ENCODE measurements around the gene HS6ST1. TPM values are rescaled to one million over a fixed set of nuclear protein-coding genes. Genes with fewer than 3 reads are reported as not detected.

Gene HS6ST1
- total RNA-seq, 1 donor = 19.9 TPM

DNA sequence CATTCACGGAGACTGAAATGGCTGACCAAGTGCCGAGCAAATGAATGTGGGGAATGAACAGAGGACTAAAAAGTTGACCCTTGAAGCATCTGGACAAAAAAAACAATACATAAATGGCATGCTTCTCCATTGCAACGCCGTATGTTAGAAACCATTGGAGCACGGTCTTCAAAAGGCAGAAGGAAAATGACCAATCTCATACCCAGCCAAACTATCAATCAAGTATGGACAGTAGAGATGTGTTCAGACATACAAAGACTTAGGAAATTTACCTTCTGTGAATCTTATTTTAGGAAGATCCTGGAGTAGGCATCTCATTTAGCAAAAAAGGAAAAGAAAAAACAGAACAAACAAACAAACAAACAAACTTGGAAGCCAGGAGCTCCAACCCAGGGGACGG is 44.5 kb downstream of the HS6ST1 start:
- DNase-seq (ENCODE audit: low read depth) = no peak
- TF ChIP-seq, protein P1, sequence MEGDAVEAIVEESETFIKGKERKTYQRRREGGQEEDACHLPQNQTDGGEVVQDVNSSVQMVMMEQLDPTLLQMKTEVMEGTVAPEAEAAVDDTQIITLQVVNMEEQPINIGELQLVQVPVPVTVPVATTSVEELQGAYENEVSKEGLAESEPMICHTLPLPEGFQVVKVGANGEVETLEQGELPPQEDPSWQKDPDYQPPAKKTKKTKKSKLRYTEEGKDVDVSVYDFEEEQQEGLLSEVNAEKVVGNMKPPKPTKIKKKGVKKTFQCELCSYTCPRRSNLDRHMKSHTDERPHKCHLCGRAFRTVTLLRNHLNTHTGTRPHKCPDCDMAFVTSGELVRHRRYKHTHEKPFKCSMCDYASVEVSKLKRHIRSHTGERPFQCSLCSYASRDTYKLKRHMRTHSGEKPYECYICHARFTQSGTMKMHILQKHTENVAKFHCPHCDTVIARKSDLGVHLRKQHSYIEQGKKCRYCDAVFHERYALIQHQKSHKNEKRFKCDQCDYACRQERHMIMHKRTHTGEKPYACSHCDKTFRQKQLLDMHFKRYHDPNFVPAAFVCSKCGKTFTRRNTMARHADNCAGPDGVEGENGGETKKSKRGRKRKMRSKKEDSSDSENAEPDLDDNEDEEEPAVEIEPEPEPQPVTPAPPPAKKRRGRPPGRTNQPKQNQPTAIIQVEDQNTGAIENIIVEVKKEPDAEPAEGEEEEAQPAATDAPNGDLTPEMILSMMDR (IDR thresholded peaks at IDR 0.05; ENCODE audit: insufficient read depth, low read depth, low read length) = no peak
- H3K4me3 ChIP-seq (ENCODE audit: low read depth, low read length) = no peak overlapping the region

DNA sequence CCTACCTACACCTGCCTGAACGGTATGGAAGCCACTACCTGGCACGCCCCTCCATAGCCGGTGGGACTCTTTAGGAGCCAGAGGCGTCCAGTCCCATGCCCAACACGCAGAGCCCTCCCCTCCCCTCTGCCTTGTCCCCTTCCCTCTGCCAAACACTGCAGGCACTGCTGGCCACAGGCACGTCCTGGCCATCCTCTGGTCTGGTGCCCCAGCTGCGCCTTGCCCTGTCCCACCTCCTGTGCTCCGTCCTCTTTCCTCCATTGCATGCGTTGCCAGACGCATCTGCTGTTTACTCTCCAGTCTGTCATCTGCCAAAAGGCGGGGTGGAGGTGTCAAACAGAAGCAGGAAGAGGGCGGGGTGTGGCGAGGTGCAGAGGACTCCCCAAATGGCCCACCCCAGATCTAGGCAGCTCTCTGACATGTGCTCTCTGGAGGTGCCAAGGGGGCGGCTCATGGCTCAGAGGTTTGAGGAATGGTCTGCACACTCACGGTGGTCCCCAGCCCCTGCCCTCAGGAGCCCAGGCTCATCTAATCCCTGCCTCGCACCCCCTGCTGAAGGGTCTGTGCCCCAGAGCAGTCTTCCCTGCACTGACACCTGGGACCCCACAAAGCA is 45.1 kb downstream of the HS6ST1 start:
- DNase-seq (ENCODE audit: low read depth) = no peak
- no peak overlapping the region for H3K4me3 ChIP-seq (ENCODE audit: low read depth, low read length)
- TF ChIP-seq, protein P1 (IDR thresholded peaks at IDR 0.05; ENCODE audit: insufficient read depth, low read depth, low read length) = no peak

DNA sequence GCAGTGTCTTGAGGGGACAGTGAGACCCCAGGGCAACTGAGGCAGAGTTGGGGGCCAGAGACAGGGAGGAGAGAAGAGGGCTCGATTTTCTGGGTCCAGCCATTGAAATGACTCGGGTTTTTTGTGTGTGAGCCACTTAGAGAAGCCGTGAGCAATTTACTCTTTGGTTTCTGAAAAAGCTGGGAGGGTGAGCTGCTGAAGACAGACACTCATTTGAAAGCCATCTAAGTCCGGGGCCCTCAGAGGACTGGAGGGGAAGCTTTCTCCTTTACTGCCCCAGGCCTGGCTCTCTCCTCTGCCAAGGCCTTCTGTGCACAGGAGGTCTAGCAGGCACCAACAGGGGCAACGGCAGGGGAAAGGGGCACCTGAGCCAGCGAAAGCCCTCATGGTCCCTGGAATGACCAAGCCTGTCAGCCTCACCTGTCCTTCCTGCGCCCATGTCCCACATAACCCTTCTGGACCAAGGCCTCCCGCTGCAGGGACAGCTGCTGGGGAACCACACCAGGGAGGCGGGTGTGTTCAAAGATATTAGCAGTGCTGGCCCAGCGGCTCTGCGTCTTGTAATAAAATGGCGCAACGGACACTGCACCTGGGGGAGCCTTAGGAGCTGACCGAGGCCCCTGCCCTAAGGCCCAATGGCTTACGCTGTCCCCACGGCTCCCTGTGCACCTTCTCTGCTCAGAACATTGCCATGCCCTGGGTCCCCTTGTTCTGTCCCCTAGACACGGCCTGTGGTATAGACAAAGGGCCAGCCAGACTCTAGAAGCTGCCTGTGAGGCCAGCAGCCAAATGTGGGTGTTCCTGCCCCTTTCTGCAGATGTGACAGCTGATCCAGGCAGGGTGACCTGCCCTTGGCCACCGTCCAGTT is 45.8 kb downstream of the HS6ST1 start:
- TF ChIP-seq, protein P1 (IDR thresholded peaks at IDR 0.05; ENCODE audit: insufficient read depth, low read depth, low read length) = no peak
- H3K4me3 ChIP-seq (ENCODE audit: low read depth, low read length) = no peak overlapping the region
- no peak for DNase-seq (ENCODE audit: low read depth)

DNA sequence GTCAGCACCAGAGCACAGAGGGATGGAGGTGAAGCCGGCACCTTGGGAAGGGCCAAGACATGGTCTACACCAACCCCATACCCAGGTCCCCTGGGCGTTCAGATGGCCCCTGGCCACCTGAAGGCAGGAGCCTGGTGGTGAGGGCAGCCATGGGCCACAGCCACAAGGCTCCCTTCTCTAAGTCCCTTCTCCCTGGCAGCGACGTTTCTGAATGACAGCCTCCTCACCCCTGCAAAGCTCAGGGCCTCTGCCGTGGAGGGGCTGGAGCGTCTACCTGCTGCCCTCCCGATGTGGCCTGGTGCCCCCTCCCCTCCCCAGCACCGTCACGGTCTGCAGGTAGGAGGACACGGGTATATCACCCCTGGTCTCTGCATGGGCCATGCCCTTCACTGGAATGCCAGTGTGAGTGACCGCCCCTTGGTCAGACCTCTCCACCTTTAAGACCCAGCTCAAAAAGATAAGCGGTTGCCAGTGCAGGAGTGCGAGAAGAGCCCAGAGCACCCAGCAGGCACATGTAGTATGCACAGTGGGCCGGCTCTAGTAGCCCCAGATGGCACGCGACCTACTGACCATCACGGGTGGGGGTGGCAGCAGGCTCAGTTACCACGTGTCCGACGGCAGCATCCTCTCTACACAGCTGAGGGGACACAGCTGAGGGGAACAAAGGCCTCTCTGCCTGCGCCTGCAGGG is 46.6 kb downstream of the HS6ST1 start:
- TF ChIP-seq, protein P1 (IDR thresholded peaks at IDR 0.05; ENCODE audit: insufficient read depth, low read depth, low read length) = no peak
- DNase-seq (ENCODE audit: low read depth) = no peak
- no peak overlapping the region for H3K4me3 ChIP-seq (ENCODE audit: low read depth, low read length)

DNA sequence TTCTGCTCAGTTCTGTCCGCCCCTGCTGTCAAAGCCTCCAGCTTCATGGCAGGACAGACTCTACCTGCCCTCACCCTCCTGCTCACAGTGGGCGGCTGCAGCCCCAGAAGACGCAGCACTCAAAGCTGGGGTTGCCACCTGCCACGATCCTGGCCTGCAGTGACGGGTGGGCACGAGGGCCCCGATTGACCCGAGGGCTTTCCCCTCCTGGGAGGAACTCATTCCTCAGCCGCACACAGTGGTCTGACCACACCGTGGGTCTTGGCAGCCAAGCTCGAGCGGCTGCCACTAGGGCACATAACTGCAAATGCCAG is 47.1 kb downstream of the HS6ST1 start:
- DNase-seq (ENCODE audit: low read depth) = no peak
- no peak overlapping the region for H3K4me3 ChIP-seq (ENCODE audit: low read depth, low read length)
- TF ChIP-seq, protein P1 (IDR thresholded peaks at IDR 0.05; ENCODE audit: insufficient read depth, low read depth, low read length) = no peak

DNA sequence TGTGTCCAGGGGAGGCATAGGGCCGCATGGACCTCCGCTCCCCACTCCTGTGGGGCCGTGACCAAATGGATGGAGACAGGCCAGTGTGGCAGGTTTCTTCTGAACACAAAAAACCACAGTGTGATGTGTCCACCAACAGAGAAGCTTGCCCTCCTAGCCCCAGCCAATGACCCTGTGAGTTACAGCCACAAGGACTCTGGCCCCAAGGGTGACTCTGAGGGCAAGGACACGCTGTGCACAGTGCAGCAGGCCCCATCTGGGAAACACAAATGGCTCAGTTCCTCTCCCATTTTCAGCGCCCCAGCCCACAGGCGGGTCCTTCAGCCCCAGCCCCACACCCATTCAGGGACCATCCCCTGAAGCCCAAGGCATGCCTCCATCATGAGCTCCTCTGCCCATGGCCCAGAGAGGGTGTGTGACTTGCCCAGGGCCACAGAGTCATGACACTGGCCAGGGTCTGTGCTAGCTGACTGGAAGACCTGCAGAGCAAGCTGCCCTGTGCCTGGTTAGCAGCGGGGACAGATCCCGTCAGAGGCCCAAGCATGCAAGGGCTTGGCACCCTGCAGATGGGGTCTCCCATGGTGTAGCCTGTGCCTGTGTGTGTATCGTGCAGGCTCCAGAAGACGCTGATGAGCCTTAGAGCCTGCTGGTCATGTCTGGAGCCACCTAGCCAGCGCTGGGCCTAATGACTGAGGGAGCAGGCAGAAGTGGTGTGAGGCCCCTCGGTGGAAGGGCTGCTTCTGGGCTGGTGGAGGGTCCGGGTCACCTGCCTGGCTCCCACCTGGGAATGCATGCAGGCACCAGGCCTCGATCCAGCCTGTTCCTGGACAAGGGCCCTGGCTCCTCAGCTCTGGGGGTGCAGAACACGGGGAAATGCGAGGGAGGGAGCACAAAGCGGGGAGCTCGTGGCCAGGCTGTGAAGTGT is 47.7 kb downstream of the HS6ST1 start:
- no peak for DNase-seq (ENCODE audit: low read depth)
- TF ChIP-seq, protein P1 (IDR thresholded peaks at IDR 0.05; ENCODE audit: insufficient read depth, low read depth, low read length) = no peak
- H3K4me3 ChIP-seq (ENCODE audit: low read depth, low read length) = no peak overlapping the region

All from fibroblast of villous mesenchyme (primary cell).